Natural killer cell (primary cell): Measurements from ENCODE around the gene OR51L1. TPM values are rescaled to one million over a fixed set of nuclear protein-coding genes. Genes with fewer than 3 reads are reported as not detected.
"Not testable (repeated sequence)": the region's sequence is repeated elsewhere in the genome, so short reads cannot be mapped to it uniquely, and the experiment has no call there.

ENCODE experiments used
- ATAC-seq, 3 donors: fragments of 150-1000 bp in 2 of 3; fragments of 200-7000 bp in 1 of 3; cut with Tn5 transposase; 1 replicate in 1 of 3; 2 replicates in 2 of 3; pipeline ENCODE4 v1.10.0; 2021; ENCODE audit warnings: mild to moderate bottlenecking in 2 of 3, moderate library complexity in 2 of 3
- DNase-seq, 2 donors: peaks; one replicate each; pipeline versions ENCODE4 v3.0.0 to v3.0.0-alpha.2; 2013 to 2021; ENCODE audit warnings: mixed read lengths in 1 of 2
- H3K27ac ChIP-seq: one replicate; pipeline ENCODE4 v1.5.1; 2013; ENCODE audit warnings: mild to moderate bottlenecking, low read length
- H3K27me3 ChIP-seq: one replicate; pipeline ENCODE4 v1.6.1; 2013; ENCODE audit warnings: low read length; ENCODE audit not compliant: control insufficient read depth, insufficient read depth
- H3K36me3 ChIP-seq: one replicate; pipeline ENCODE4 v1.6.1; 2013; ENCODE audit warnings: low read length; ENCODE audit not compliant: control insufficient read depth, insufficient read depth
- H3K4me1 ChIP-seq: one replicate; pipeline ENCODE4 v1.6.1; 2013; ENCODE audit warnings: low read length; ENCODE audit not compliant: control insufficient read depth, insufficient read depth
- H3K4me3 ChIP-seq: one replicate; pipeline ENCODE4 v1.5.1; 2013; ENCODE audit warnings: low read length
- H3K9me3 ChIP-seq: one replicate; pipeline ENCODE4 v1.6.1; 2013; ENCODE audit warnings: low read length; ENCODE audit not compliant: control insufficient read depth, insufficient read depth
- H3K27ac Mint-ChIP-seq, 2 donors: one replicate each; pipeline ENCODE4 v1.8.0; 2022; ENCODE audit warnings: mild to moderate bottlenecking in 2 of 2, mixed read lengths in 2 of 2, moderate library complexity in 1 of 2
- H3K27me3 Mint-ChIP-seq, 2 donors: one replicate each; pipeline ENCODE4 v1.8.0; 2022; ENCODE audit warnings: low read depth in 2 of 2, mixed read lengths in 2 of 2
- H3K36me3 Mint-ChIP-seq: one replicate; pipeline ENCODE4 v1.8.0; 2022; ENCODE audit warnings: mixed read lengths
- H3K4me1 Mint-ChIP-seq, 2 donors: one replicate each; pipeline ENCODE4 v1.8.0; 2022; ENCODE audit warnings: mixed read lengths in 2 of 2
- H3K4me3 Mint-ChIP-seq: one replicate; pipeline ENCODE4 v1.8.0; 2022; ENCODE audit warnings: mild to moderate bottlenecking, moderate library complexity, mixed read lengths
- H3K9me3 Mint-ChIP-seq, 2 donors: one replicate each; pipeline ENCODE4 v1.8.0; 2022; ENCODE audit warnings: mixed read lengths in 2 of 2
- WGBS: methylation state at CpG from one replicate; pipeline ENCODE4 v1.1.7; 2013; ENCODE audit warnings: missing lambda C conversion rate; ENCODE audit not compliant: insufficient coverage; 5-methylcytosine and 5-hydroxymethylcytosine counted together
- intact Hi-C: fragments of 100-400 bp; cut with micrococcal nuclease; formaldehyde crosslinking; loops from one replicate; pipeline ENCODE4 v1.14.2; 2022
- total RNA-seq, 4 donors: library from RNA; stranded (reverse); fragments of 120-200 nt in 1 of 4; gene quantifications; one replicate each; pipeline versions ENCODE4 v1.2.3 to v1.2.4, GENCODE V29; 2013 to 2022
- TF ChIP-seq, protein P1 (sequence below): fragments of 200-600 bp; IDR thresholded peaks from one replicate; pipeline ENCODE4 v1.8.0; 2022; ENCODE audit warnings: antibody characterized with exemption

Gene OR51L1, protein sequence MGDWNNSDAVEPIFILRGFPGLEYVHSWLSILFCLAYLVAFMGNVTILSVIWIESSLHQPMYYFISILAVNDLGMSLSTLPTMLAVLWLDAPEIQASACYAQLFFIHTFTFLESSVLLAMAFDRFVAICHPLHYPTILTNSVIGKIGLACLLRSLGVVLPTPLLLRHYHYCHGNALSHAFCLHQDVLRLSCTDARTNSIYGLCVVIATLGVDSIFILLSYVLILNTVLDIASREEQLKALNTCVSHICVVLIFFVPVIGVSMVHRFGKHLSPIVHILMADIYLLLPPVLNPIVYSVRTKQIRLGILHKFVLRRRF
- not detected for total RNA-seq
- total RNA-seq (2013) = not detected

DNA sequence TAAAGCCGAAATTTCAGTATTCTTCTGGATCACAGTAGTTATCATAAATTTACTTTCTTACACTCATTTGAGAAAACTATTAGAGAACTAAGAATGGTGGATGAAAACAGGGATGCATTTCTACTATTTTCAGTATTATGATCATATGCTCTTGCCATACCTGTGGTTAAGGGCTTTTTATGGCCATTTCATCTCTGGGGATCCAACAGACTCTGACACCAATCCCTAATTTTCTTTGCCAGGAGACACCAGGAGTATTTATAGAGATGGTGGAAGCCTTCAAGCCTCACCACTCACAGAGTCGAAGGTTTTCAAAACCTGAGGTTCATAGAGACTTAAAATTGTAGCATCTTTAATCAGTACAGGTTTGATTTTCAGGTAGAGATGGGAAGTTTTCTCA, at the start of gene OR51L1:
Gene OR51L1 (plus strand): TSS at position 301 of the 400 bp plus-strand sequence. CDS start 4,132 bp downstream, outside the sequence.
- H3K27ac ChIP-seq = no peak within 1 kb of the TSS
- H3K4me1 ChIP-seq = no peaks in the 10 kb centered on the region
- no CpG with 5 or more reads among the region's 2 CpGs for WGBS
- no peak for DNase-seq
- intact Hi-C loops = no loop called here
- H3K27me3 Mint-ChIP-seq = no peaks in the 10 kb centered on the region
- no peak within 1 kb of the TSS for H3K27ac Mint-ChIP-seq
- no peak within 1 kb of the TSS for H3K4me3 Mint-ChIP-seq
- H3K9me3 Mint-ChIP-seq = peaks cover 0 to 2% of the 10 kb centered on the region in 2 donors
- TF ChIP-seq, protein P1, sequence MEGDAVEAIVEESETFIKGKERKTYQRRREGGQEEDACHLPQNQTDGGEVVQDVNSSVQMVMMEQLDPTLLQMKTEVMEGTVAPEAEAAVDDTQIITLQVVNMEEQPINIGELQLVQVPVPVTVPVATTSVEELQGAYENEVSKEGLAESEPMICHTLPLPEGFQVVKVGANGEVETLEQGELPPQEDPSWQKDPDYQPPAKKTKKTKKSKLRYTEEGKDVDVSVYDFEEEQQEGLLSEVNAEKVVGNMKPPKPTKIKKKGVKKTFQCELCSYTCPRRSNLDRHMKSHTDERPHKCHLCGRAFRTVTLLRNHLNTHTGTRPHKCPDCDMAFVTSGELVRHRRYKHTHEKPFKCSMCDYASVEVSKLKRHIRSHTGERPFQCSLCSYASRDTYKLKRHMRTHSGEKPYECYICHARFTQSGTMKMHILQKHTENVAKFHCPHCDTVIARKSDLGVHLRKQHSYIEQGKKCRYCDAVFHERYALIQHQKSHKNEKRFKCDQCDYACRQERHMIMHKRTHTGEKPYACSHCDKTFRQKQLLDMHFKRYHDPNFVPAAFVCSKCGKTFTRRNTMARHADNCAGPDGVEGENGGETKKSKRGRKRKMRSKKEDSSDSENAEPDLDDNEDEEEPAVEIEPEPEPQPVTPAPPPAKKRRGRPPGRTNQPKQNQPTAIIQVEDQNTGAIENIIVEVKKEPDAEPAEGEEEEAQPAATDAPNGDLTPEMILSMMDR = no peak
- H3K4me3 ChIP-seq = no peak within 1 kb of the TSS
- no peaks in the 10 kb centered on the region for H3K27me3 ChIP-seq
- H3K9me3 ChIP-seq = no peaks in the 10 kb centered on the region
- no peak for ATAC-seq
- H3K36me3 ChIP-seq = no peaks in the 10 kb centered on the region
- no peaks in the 10 kb centered on the region for H3K36me3 Mint-ChIP-seq
- no peaks in the 10 kb centered on the region for H3K4me1 Mint-ChIP-seq

DNA sequence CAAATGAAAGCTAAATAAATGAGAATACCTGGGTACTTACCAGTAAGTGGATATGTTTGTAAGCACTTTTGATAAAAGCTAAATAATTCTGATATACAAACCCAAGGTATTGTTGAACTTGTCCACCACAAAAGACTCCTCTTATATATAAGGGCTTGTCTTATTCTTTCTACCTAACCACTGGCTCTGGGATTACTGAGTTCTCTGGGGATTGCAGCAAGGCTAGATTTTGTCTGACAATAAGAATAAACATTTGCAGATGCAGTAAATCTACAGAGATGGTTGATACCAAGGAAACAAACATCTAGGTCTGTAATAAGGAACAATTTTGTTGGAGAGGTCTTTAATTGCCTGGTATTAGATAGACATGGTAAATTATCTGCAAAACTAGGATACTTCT, 47.1 kb upstream of the OR51L1 start, which contains the start of gene OR51A4:
Gene OR51A4 (minus strand): TSS at position 101 of the 400 bp plus-strand sequence. CDS start 505 bp downstream, outside the sequence.
- intact Hi-C loops = loop anchor here (1.0 kb wide), 1 partner anchor 8 kb away; the partner anchor contains the start of gene OR51A2
- H3K4me3 Mint-ChIP-seq = no peak within 1 kb of the TSS
- H3K4me1 ChIP-seq = no peaks in the 10 kb centered on the region
- peaks cover 0 to 2% of the 10 kb centered on the region in 2 donors for H3K9me3 Mint-ChIP-seq
- no peak within 1 kb of the TSS for H3K27ac Mint-ChIP-seq
- TF ChIP-seq, protein P1 = no peak
- no peak for DNase-seq
- no peaks in the 10 kb centered on the region for H3K27me3 ChIP-seq
- H3K4me1 Mint-ChIP-seq = no peaks in the 10 kb centered on the region
- H3K36me3 Mint-ChIP-seq = no peaks in the 10 kb centered on the region
- no peaks in the 10 kb centered on the region for H3K27me3 Mint-ChIP-seq
- H3K4me3 ChIP-seq = no peak within 1 kb of the TSS
- no peaks in the 10 kb centered on the region for H3K9me3 ChIP-seq
- H3K27ac ChIP-seq = no peak within 1 kb of the TSS
- no peaks in the 10 kb centered on the region for H3K36me3 ChIP-seq
- ATAC-seq = no peak

DNA sequence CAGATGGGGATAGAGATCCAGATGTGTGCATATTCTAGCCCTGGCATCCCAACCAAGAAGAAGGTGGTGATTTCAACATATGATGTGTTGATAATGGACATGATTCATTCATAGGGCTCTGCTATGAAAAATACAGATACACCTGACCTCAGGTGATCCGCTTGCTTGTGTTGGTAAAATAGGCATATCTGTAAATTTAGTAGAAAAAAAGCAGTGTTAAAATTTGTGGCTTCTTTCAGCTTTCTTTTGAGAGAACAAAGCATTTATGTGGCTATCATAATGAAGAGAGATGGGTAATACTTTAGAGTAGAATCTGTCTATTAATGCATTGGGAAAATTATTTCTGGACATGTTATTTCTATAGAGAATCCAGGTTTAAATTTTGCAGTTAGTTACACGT, 39.0 kb upstream of the OR51L1 start, which contains the start of gene OR51A2:
Gene OR51A2 (minus strand): TSS at position 101 of the 400 bp plus-strand sequence. CDS start 0 bp downstream, at position 101.
- H3K27me3 Mint-ChIP-seq, H3K27ac Mint-ChIP-seq, H3K36me3 ChIP-seq, H3K4me1 ChIP-seq, H3K4me1 Mint-ChIP-seq, H3K4me3 ChIP-seq, ATAC-seq, DNase-seq, H3K9me3 Mint-ChIP-seq, H3K27ac ChIP-seq, H3K9me3 ChIP-seq, H3K4me3 Mint-ChIP-seq, H3K27me3 ChIP-seq, H3K36me3 Mint-ChIP-seq: not testable (repeated sequence)
- 83% methylated on average over 2 of the region's 2 CpGs for WGBS
- intact Hi-C loops = loop anchor here (1.0 kb wide), 1 partner anchor 8 kb away; the partner anchor contains the start of gene OR51A4

DNA sequence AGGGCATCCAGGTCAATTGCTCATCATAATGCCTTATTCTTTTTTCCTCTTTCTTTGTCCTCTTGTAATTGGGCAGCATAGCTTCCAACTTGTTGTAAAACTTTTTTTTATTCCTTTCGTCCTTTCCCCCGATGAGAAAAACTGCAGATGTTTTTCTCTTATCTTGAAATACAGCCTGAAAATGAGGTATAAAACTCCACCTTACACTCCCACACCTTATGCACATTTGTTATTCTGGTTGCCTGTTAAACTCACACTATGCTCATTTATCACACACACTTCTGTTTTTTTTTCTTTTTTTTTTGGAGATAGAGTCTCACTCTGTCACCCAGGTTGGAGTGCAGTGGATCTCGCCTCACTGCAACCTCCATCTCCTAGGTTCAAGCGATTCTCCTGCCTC, 37.3 kb upstream of the OR51L1 start:
- Mint-ChIP-seq H3K4me1 (no peaks in the 10 kb centered on the region), H3K9me3 (peaks cover 0 to 6% of the 10 kb centered on the region in 2 donors), H3K27me3 (no peaks in the 10 kb centered on the region), H3K4me3 (no peak overlapping the region), H3K36me3 (no peaks in the 10 kb centered on the region), H3K27ac (no peak overlapping the region)
- intact Hi-C loops = no loop called here
- ATAC-seq (no peak), DNase-seq (no peak)
- Histone ChIP-seq H3K36me3 (no peaks in the 10 kb centered on the region), H3K4me3 (no peak overlapping the region), H3K4me1 (no peaks in the 10 kb centered on the region), H3K27me3 (no peaks in the 10 kb centered on the region), H3K27ac (no peak overlapping the region), H3K9me3 (no peaks in the 10 kb centered on the region)
- TF ChIP-seq, protein P1 = no peak
- 97% methylated on average over 3 of the region's 4 CpGs for WGBS
